Measurements from ENCODE around the gene PTTG2.
"Not testable (repeated sequence)": the region's sequence is repeated elsewhere in the genome, so short reads cannot be mapped to it uniquely, and the experiment has no call there.

PTTG2 gene

DNA sequence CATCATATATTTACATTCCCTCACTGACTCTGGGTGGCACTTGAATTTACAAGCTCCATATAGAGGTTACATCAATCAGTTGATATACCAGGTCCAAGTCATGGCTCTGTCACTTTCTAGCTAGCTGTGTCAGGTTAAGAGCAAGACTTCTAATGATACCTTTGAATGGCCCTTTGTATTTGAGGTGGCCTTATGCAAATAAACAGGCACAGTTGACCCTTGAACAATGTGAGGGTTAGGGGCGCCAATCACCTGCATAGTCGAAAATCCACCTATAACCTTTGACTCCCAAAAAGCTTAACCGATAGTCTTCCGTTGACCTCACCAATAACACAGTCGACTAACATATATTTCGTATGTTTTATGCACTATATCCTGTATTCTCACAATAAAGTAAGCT, 1.3 kb upstream of the PTTG2 start:
- DNase-seq, result no peak

DNA sequence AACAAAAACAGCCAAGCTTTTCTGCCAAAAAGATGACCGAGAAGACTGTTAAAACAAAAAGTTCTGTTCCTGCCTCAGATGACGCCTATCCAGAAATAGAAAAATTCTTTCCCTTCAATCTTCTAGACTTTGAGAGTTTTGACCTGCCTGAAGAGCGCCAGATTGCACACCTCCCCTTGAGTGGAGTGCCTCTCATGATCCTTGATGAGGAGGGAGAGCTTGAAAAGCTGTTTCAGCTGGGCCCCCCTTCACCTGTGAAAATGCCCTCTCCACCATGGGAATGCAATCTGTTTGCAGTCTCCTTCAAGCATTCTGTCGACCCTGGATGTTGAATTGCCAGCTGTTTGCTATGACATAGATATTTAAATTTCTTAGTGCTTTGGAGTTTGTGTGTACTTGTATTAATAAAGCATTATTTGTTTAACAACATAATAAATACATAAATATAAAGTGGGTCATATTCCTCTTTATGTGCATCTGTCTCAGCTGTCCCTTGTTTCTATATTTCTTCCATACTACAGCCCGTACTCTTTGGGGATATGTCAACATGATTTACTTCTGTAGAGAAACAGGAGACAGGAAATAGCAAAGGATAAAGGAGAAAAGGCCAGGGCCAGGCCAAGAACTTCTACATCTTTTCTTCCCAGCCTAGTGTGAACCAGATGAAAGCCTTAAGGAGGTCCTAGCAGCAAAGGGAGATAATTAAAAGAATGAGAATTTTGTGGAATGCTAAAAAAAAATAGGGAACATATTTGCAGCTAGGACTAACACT, 667 bp downstream of the PTTG2 start:
- no peak for DNase-seq

DNA sequence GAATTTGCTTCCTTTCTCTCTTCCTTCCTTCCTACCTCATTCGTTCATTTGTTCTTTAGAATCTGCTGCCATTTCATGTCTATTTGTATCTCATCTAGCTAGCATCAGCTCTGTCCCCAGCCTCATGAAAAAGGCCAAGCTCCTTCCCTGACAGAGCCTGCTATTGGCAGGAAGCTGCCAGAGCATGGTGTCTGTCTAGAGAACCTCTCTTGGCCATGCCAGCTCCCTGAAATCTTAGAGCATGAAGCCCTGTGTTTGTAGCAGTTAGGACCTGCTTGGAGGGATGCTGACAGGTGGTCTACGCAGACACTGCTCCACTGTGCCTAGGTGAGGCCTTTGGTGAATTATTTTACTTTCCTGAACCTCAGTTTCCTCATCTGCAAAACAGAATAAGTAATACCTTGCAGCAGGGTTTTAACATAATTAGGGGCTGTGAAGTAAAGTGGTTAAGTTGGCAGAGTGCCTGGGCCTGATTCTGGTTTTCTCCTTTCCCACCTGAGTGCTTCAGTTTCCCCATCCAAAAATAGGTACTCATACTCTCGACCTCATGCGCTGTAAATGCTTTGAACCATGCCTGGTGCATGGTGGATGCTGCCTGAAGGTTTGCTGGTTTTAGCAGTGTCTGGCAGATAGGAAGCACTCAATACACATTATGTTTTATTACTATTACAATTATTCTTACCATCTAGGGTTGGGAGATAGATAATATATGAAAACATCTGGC, 4.7 kb downstream of the PTTG2 start:
- DNase-seq, result no peak

DNA sequence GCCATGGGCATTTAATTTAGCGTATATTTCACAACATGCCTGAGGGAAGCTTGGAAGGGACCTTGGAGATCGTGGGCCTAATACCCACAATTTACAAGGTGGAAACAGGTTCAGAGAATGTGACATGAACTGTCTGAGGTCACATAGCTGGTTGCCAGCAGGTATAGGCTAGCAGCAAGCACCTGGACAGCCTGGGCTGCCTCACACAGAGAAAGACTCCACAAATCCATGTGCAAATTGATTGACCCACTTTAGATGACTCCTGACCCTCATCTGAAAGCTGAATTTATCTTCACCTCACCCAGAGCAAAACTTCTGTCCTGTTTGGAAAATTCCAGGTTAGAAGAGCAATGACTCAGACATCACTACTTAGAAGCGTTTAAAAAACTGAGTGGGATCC, 5.8 kb downstream of the PTTG2 start:
- DNase-seq, result no peak

DNA sequence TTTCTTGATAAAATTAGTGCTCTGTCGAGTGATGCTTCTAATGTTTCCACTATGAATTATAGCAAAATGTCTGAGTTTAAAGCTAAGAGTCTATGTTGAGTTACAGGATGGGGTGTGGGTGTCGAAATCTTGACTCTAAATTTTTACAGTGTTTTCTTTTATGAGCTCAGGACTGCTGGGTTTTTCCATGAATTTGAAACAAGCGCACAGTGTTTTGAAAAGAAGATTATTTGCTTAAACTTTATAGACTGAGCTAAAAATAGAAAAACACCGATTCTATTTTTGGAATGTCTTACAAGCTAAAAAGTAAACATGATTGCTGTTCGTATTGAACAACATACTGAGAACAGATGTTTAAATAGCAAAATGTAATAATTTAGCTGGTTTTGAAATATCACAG, 7.5 kb downstream of the PTTG2 start:
- no peak for DNase-seq

DNA sequence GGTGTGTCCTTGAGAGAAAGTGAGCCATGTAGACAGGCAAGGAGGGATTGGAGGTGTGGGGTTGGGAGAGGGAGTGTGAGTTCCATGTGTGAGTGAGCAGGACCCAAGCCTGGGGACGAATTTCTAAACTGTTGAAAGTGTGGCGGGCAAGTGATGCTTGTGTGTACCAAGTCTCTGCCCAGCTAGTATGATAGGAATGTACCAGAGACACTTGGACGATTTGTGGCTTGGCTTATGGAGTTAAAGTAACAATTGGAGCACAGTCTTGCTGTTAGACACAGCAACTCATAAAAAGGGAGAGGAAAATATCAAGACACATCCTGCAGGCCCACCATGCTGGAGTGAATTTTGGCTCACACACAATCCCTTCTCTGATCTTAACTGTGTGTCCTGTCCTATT, 8.5 kb downstream of the PTTG2 start:
- DNase-seq, result no peak

DNA sequence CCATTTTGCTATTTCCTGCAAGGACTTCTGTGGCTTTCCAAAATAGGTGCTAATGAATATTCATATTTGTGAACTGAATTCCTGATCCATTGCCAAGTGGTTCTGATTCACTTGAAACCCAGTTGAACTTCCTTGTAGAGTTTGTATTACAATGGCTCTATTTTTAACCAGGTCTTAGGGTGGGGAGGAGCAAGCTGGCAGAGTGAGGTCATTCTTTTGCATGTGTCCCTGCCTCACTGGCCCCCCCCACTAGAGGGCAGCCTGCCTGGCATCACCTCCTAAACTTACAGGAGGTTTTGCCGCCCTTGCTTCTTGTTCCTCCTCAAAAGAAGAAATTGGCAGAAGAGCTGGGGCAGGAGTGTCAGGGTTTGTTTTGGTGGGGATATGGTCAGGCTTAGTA, 10.5 kb downstream of the PTTG2 start:
- DNase-seq, result no peak

DNA sequence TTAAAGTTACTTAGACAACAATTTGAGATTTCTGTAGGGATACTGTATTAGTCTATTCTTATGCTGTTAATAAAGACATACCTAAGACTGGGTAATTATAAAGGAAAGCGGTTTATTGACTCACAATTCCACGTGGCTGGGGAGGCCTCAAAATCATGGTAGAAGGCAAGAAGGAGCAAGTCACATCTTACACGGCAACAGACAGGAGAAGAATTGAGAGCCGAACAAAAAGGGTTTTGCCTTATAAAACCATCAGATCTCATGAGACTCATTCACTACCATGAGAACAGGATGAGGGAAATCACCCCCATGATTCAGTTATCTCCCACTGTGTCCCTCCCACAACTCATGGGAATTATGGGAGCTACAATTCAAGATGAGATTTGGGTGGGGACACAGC, 11.0 kb downstream of the PTTG2 start:
- DNase-seq, result no peak

DNA sequence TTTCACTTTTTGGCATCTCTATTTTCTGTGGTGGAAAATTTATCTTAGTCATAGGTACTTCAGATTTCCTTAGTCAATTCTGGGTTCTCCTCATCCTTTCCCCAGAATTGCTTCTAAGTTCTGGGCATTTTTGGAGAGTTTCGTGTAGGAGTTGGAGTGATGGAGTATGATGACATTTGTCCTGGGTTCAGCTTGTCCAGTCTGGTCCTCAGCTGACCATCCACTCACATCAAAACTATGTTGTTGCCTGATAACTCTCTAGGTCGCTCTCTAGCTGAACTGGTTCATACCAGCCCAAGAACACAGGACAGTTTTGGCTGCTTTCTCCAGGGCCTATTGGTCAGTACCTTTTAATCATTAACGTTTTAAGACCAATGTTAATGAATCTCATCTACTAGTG, 13.2 kb downstream of the PTTG2 start:
- DNase-seq, result no peak

DNA sequence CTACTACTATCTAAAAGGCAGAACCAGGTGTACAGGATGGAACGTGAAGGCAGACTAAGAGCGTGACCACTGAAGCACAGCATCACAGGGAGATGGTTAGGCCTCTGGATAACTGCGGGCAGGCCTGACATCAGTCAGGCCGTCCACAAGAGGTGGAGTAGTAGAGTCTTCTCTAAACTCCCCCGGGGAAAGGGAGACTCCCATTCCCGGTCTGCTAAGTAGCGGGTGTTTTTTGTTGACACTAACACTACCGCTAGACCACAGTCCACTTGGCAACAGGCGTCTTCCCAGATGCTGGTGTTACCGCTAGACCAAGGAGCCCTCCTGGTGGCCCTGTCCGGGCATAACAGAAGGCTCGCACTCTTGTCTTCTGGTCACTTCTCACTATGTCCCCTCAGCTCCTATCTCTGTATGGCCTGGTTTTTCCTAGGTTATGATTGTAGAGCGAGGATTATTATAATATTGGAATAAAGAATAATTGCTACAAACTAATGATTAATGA, 15.2 kb downstream of the PTTG2 start:
- not testable (repeated sequence) for DNase-seq

DNA sequence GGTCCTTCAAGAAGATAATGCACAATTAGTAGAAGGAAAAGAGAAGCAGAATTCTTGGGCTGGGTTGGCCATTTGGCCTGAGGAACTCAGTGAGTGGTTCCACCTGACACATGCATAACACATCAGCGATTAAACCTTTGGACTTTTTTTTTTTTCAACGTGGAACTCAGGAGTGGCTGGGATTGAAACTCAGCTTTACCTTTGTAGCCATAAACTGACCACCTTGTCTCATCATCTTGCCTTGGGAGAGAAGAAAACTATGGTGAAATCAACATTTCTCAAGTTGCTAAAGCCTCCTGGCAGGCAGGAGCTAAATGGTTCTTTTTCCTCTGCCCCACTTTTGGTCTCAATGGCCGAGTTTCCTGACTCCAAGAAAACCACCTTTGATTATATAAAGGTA, 16.3 kb downstream of the PTTG2 start:
- no peak for DNase-seq

DNA sequence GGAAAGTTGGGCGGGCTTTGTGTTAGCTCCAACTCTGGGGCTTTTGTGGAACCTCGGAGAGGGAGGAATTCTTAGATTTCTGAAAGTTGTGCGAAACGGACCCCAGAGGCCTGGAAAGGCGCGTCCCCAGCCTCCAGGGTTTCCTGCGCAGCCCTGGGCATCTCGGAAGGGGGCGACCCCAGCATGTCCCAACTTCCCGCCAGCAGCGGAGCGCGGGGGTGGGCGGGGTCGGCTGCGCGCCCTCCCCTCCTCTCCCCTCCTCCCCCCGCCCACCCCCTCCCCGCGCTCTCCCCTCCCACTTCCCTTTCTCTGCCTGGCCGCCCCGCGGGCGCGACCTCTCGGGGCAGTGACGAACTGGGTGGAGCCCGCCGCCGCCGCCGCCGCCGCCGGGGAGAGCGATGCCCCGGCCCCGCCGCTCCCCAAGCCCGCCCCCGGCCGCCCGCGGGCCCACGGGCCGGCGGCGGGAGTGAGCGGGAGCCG, 16.8 kb downstream of the PTTG2 start:
- peak; percentile 21 for DNase-seq

DNA sequence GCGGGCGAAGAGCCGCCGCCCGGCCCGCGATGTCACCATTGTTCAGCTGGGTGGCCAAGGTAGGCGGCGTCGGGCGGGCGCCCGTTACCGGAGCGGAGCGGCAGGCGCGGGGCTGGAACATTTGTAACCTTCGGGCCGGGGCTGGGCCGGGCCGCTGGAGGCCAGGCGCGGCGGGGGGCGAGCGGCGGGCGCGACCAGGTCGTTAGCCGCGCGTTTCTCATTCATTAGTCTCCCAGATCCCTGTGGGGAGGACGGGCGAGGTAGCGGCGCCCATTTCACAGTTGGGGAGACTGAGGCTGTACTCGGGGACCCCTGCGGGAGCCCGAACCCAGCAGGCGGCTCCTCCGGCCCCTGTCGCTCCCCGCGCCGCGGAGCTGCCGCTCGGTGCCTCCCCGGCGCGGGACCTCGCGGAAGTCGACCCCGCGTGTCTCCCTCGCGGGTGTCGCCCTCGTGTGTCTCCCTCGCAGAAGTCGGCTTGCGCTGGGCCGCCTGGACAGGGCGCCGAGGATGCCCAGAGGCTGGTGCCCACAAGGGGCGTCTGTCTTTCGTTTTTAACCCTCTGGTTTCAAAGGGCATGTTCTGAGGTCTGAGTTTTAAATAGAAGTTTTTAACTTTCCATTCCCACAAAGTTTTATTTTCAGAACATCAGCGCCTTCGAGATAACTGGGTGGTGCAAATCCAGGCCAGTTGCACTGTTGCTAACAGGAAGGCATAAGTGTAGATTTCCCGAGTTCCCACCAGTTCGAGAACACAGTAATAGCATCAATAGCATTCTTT, 17.5 kb downstream of the PTTG2 start:
- DNase-seq, result peak; percentile 21

DNA sequence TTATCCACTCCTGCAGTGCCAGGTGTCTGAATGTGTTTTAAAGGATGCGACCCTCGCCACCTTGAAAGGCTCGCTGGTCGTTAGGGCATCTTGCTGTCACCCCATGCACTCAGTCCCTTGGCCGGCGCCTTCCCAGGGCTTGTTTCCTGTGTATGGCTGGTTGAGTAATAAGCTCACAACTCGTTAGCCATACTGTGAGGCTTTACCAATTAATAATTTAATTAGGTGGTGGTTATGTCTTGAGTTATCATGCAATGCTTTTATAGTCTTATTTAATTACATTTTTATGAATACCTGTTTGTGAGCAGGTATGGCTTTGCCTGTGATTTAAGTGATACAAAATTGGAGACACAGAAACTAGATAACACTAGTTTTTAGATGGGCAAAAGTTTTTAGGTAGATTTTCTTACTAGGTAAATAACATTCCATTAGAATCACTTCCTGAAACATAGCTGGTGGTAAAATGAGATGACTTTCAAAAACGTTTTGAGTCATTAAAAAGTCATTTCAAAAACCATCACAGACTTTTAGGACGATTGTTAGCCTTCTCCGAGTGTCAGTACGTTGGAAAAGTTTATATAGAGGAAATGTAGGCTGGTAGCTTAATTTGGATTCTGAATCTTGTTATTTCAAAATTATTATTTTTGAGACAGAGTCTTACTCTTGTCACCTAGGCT, 18.2 kb downstream of the PTTG2 start:
- DNase-seq, result no peak

DNA sequence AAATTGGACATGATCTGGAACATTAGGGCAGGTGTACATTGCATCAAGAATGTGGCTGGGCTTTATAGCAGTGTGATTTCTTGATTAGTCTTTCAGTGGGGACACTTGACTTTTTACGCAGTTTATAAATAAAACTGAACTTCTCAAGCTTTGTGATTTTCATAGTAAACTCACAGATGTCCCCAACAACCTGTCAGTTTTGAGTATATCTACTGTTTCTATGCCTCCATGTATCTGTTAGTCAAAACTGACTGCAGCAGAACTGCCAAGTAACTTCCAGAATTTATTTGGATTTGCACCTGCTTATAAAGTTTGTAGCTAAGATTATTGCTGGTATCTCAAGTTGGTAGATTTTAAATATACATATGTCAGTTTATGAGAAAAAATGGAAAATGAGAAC, 20.0 kb downstream of the PTTG2 start:
- DNase-seq, result no peak

DNA sequence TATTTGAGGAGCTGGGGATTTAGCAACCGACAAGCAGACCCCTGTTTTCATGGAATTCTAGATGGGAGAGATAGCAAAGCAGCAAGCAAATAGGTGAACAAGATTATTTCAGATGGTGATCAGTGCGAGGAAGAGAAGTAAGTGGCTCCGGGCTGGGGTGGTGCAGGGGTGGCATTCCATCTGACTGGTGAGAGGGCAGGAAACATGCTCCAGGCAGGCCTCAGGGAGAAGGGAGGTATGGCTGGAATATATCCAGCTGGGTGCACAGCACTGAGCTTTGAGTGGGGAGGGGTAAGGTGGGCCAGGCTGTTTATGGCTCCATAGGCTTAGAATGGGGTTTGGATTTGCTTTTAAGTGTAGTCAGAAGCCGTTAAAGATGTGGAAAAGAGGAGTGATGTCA, 21.2 kb downstream of the PTTG2 start:
- no peak for DNase-seq

DNA sequence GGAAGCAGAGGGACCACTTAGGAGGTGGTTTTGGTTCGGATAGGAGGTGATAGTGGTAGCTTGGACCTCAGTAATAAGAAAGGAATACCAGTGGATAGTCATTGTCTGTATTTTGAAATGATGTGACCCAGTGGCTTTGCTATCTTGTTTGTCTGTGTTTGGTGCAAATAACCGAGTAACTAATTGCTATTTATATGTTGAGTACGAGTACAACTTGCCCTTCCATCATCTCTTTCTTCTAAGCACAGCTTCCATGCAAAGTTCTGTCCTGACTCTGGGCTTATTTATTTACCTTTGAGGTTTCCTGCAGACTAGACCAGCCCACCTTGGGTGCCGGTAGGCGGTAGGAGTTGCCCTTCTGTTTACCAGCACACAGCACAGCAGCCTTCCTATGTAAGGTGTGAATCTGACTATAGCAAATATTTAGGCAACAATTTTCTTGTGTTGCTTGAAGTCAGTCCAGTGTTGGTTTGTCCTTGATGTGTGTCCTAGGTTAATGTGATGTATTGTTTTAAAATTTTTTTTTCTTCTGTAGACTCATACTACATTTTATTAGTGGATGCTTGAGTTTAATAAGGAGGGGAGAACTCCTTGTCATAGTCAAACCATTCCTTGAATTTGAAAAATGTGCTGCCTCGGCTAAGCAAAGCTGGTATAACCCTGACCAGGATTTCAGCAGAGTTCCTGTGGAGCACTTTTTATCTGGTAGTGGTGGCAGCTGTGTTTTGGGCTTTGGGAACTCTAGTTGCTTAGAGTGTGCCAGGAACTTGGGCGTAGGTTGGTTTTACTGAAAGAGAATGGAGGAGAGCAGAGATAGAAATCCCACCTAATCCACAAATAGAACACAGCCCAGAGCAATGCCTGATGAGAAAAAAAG, 21.9 kb downstream of the PTTG2 start:
- no peak for DNase-seq

DNA sequence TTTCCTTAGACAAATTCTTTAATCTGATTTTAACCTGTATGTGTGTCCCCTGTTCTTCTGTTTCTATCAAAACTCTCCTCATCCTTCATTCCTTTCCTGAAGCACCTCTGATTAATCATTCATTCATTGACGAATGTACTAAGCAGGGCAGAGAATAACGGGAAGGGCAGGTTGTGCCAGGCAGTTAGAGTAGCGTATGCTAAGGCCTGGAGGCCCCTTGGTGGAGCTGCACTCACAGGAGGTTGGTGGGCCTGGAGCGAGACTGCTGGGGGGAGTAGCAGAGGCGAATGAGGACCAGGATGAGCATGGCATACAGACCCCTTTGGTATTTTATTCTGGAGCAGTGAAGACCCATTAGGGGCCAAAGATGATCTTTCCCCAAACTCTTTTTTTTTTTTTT, 22.5 kb downstream of the PTTG2 start:
- no peak for DNase-seq

DNA sequence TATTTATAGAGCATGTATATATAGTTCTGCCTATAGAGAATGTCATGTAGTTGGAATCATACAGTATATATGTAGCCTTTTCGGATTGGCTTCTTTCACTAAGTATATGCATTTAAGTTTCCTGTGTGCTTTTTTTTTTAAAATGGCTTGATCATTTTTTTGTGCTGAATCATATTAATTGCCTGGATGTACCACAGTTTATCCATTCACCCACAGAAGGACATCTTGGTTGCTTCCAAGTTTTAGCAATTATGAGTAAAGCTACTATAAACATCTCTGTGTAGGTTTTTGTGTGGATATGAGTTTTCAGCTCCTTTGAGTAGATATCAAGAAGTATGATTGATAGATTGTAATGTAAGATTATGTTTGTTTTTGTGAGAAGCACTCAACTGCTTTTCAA, 23.8 kb downstream of the PTTG2 start:
- no peak for DNase-seq

DNA sequence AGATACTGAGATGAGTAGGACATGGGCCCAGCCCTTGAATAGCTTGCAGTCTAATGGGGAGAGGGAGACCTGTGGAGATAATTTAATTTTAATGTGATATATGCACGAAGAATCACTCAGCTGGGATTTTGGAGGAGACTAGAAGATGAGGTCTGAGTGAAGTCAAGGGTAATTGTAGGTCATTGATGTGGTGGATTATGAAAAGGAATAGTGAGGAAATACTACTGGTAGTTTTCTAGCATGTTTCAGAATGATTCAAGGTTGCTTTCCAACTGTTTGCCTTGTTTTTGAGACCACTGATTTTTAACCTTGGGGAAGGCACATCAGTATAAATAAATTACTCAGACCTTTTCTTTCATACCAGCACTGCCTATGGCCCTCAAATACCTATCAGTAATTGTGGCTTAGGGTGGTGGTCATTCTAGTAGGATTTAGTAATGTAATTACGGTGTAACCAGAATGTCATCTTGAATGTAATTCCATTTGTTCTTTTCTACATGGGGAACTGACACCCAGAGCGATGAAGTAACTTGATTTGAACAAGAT, 25.6 kb downstream of the PTTG2 start:
- DNase-seq, result no peak

DNA sequence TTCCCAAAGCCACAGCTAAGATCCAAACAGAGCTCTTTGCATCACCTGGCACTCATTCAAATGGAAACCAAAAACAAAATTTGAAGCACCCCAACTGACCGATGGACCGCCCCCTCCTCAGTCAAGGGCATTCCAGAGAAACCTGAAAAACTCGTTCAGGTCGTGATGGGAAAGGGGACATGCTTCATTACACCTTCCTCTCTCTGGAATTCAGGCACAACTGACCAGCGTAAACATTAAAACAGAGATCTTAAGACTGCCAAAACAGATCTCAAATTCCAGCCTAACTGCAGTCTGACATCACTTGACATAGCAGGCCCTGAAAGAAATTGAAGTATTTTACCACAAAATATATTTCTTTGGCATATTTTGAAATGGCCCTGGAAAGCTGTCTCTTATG, 28.5 kb downstream of the PTTG2 start:
- DNase-seq, result no peak

Measured in NCI-H2171 treated with DMSO at 0.1 percent for 48 hours (cell line).